Uterus (tissue), 4 donors: ENCODE data around the gene DERL3. TPM values are rescaled to one million over a fixed set of nuclear protein-coding genes. Genes with fewer than 3 reads are reported as not detected.

Experiments used
- DNase-seq, 2 donors: peaks; one replicate each; pipeline ENCODE4 v3.0.0-alpha.2; 2019 to 2020
- H3K27ac ChIP-seq, 2 donors: fragments of 200-600 bp; sonication (generic); 1 replicate in 1 of 2; 2 replicates in 1 of 2; pipeline ENCODE4 v1.5.1; 2016 to 2018
- H3K27me3 ChIP-seq, 2 donors: fragments of 200-600 bp; sonication (generic); one replicate each; pipeline ENCODE4 v1.5.1; 2018 to 2019; ENCODE audit warnings: control low read depth in 1 of 2
- H3K36me3 ChIP-seq, 2 donors: fragments of 200-600 bp; sonication (generic); one replicate each; pipeline ENCODE4 v1.5.1; 2019; ENCODE audit warnings: control low read depth in 1 of 2
- H3K4me1 ChIP-seq, 2 donors: fragments of 200-600 bp; sonication (generic); one replicate each; pipeline ENCODE4 v1.5.1; 2018 to 2019; ENCODE audit warnings: control low read depth in 1 of 2
- H3K4me3 ChIP-seq, 2 donors: fragments of 200-600 bp; sonication (generic); 1 replicate in 1 of 2; 2 replicates in 1 of 2; pipeline ENCODE4 v1.5.1; 2018 to 2019; ENCODE audit warnings: mild to moderate bottlenecking in 1 of 2
- H3K9me3 ChIP-seq, 2 donors: fragments of 200-600 bp; sonication (generic); one replicate each; pipeline ENCODE4 v1.5.1; 2019; ENCODE audit warnings: control low read depth in 1 of 2
- CTCF ChIP-seq, 4 experiments: fragments of 200-600 bp in 2 of 4; fragments of 450-650 bp in 2 of 4; sonication (generic) in 2 of 4; IDR thresholded peaks; one replicate each; pipeline ENCODE4 v1.5.1; 2016 to 2019; ENCODE audit warnings: antibody characterized with exemption in 4 of 4, mild to moderate bottlenecking in 2 of 4, moderate library complexity in 1 of 4
- POLR2A ChIP-seq, 2 donors: fragments of 450-650 bp; IDR thresholded peaks; one replicate each; pipeline ENCODE4 v1.6.1; 2016; ENCODE audit warnings: antibody characterized with exemption in 2 of 2, mild to moderate bottlenecking in 1 of 2, moderate library complexity in 1 of 2
- intact Hi-C: fragments of 100-400 bp; cut with DNase I; formaldehyde crosslinking; loops from one replicate; pipeline ENCODE4 v1.15.1; 2023; ENCODE audit warnings: low total_unique reads
- total RNA-seq, 4 donors: library from RNA; depleted of rRNA in 3 of 4; stranded (reverse); fragments of >200 nt in 3 of 4; gene quantifications; one replicate each; pipeline versions ENCODE4 v1.1.0 to v1.2.4, GENCODE V29; 2014 to 2023
- donor health status: DM: yes; HTN: yes; CAD: no.

The DERL3 gene
- total RNA-seq, 4 donors from 2014 or later = 0.95 to 1.2 TPM; not detected in 2

- H3K36me3 ChIP-seq = no peaks in the 10 kb centered on the region
- no peaks in the 10 kb centered on the region for H3K4me1 ChIP-seq
- TF ChIP-seq POLR2A (IDR thresholded peaks at IDR 0.05) (no peak), CTCF (IDR thresholded peaks at IDR 0.05) (no peak)
- H3K27me3 ChIP-seq = no peaks in the 10 kb centered on the region
- intact Hi-C loops = no loop called here
- no peaks in the 10 kb centered on the region for H3K9me3 ChIP-seq
- H3K4me3 ChIP-seq = no peak overlapping the region
- DNase-seq = no peak
- no peak overlapping the region for H3K27ac ChIP-seq
These were observed 34.0 kb downstream of the DERL3 start for GRCh38 chr22:23804781-23805291.

GRCh38 chr22:23803001-23803819, 35.6 kb downstream of the DERL3 start:
- no peak overlapping the region for H3K27ac ChIP-seq
- H3K9me3 ChIP-seq = no peaks in the 10 kb centered on the region
- DNase-seq = no peak
- no peak for TF ChIP-seq CTCF (IDR thresholded peaks at IDR 0.05)
- no peak for TF ChIP-seq POLR2A (IDR thresholded peaks at IDR 0.05)
- H3K36me3 ChIP-seq = no peaks in the 10 kb centered on the region
- H3K4me1 ChIP-seq = no peaks in the 10 kb centered on the region
- H3K4me3 ChIP-seq = no peak overlapping the region
- intact Hi-C loops = no loop called here
- no peaks in the 10 kb centered on the region for H3K27me3 ChIP-seq

GRCh38 chr22:23801886-23802377, 36.9 kb downstream of the DERL3 start:
- Histone ChIP-seq H3K4me3 (no peak overlapping the region), H3K27ac (no peak overlapping the region), H3K36me3 (no peaks in the 10 kb centered on the region), H3K9me3 (no peaks in the 10 kb centered on the region), H3K4me1 (no peaks in the 10 kb centered on the region), H3K27me3 (no peaks in the 10 kb centered on the region)
- DNase-seq = no peak
- TF ChIP-seq CTCF (IDR thresholded peaks at IDR 0.05) (no peak), POLR2A (IDR thresholded peaks at IDR 0.05) (no peak)
- intact Hi-C loops = no loop called here

GRCh38 chr22:23801238-23801821, 37.5 kb downstream of the DERL3 start:
- no peaks in the 10 kb centered on the region for H3K27me3 ChIP-seq
- H3K9me3 ChIP-seq = no peaks in the 10 kb centered on the region
- TF ChIP-seq CTCF (IDR thresholded peaks at IDR 0.05) (no peak), POLR2A (IDR thresholded peaks at IDR 0.05) (no peak)
- H3K27ac ChIP-seq = no peak overlapping the region
- DNase-seq = no peak
- intact Hi-C loops = no loop called here
- H3K4me1 ChIP-seq = no peaks in the 10 kb centered on the region
- no peak overlapping the region for H3K4me3 ChIP-seq
- no peaks in the 10 kb centered on the region for H3K36me3 ChIP-seq
